Fibroblast of the aortic adventitia (primary cell): ENCODE results near the gene TEFM. TPM values are rescaled to one million over a fixed set of nuclear protein-coding genes. Genes with fewer than 3 reads are reported as not detected.

Experiments
- DNase-seq: peaks from one replicate; pipeline ENCODE4 v3.0.0-alpha.2; 2010; ENCODE audit warnings: low read depth
- H3K4me3 ChIP-seq: 2 replicates; pipeline ENCODE4 v1.5.1; 2011; ENCODE audit warnings: low read depth, mild to moderate bottlenecking, control low read depth, low read length, moderate library complexity
- small RNA-seq: library from RNA; depleted of rRNA; stranded (forward); fragments of <200 nt; gene quantifications from one replicate; pipeline ENCODE3, GENCODE V24; 2012
- total RNA-seq: library from RNA; depleted of rRNA; stranded (reverse); fragments of >200 nt; gene quantifications from 2 replicates; pipeline ENCODE4 v1.2.3, GENCODE V29; 2012; ENCODE audit warnings: low replicate concordance
- TF ChIP-seq, protein P1 (sequence below): IDR thresholded peaks from 2 replicates; pipeline ENCODE4 v1.5.1; 2011; ENCODE audit warnings: mild to moderate bottlenecking, low read length, control low read depth, inconsistent platforms; ENCODE audit not compliant: insufficient read depth

Gene TEFM
- total RNA-seq, 1 donor, result 21.0 TPM

DNA sequence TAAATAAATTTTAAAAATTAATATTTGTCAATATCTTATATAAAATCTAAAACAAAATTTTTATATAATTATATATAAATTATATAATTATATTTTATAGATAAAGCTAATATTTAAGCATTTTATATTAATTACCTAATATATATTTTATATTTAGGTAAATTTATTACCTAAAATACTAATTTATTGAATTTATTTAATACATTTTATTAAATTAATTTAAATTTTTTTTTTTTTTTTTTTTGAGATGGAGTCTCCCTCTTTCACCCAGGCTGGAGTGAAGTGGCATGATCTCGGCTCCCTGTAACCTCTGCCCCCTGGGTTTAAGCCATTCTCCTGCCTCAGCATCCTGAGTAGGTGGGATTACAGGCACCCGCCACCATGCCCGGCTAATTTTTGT lies 51.9 kb downstream of the TEFM start:
- no peak overlapping the region for H3K4me3 ChIP-seq
- TF ChIP-seq, protein P1, sequence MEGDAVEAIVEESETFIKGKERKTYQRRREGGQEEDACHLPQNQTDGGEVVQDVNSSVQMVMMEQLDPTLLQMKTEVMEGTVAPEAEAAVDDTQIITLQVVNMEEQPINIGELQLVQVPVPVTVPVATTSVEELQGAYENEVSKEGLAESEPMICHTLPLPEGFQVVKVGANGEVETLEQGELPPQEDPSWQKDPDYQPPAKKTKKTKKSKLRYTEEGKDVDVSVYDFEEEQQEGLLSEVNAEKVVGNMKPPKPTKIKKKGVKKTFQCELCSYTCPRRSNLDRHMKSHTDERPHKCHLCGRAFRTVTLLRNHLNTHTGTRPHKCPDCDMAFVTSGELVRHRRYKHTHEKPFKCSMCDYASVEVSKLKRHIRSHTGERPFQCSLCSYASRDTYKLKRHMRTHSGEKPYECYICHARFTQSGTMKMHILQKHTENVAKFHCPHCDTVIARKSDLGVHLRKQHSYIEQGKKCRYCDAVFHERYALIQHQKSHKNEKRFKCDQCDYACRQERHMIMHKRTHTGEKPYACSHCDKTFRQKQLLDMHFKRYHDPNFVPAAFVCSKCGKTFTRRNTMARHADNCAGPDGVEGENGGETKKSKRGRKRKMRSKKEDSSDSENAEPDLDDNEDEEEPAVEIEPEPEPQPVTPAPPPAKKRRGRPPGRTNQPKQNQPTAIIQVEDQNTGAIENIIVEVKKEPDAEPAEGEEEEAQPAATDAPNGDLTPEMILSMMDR, result no peak
- no peak for DNase-seq

Small RNA genes lying within 50 kb of the gene (small RNA-seq; reads per million reads assigned to genes)
- not detected for gene RNU6-298P

Other genes with a start within 250 kb of the TEFM start
- 12.5 and 14.1 TPM in 2 replicates for gene CRLF3, start 81.5 kb downstream of the TEFM start, total RNA-seq
- gene ATAD5, start 74.3 kb downstream of the TEFM start, total RNA-seq, result 2.1 and 10.4 TPM in 2 replicates
- 0.27 and 0.90 TPM in 2 replicates for gene ADAP2, start 15.7 kb upstream of the TEFM start, total RNA-seq
- 10.1 and 10.7 TPM in 2 replicates for gene RNF135, start 64.8 kb upstream of the TEFM start, total RNA-seq
- gene NF1, start 188.7 kb upstream of the TEFM start, total RNA-seq, result 59.3 and 79.7 TPM in 2 replicates